VCaP (cell line): ENCODE results near the gene SPEN.

Experiments used
- H3K27ac ChIP-seq: fragments of 450-650 bp; 2 replicates; pipeline ENCODE4 v1.5.1; 2017
- CTCF ChIP-seq: fragments of 450-650 bp; conservative IDR thresholded peaks from 2 replicates; pipeline ENCODE4 v1.5.1; 2017; ENCODE audit warnings: mild to moderate bottlenecking, moderate library complexity

The SPEN gene

GRCh38 chr1:15856888-15857287 lies 9.4 kb downstream of the SPEN start:
- H3K27ac ChIP-seq: no peak overlapping the region
- no peak for TF ChIP-seq CTCF

- no peak overlapping the region for H3K27ac ChIP-seq
Observed at GRCh38 chr1:15858069-15858670, 10.7 kb downstream of the SPEN start.

GRCh38 chr1:15858672-15859372 lies 11.3 kb downstream of the SPEN start:
- no peak overlapping the region for H3K27ac ChIP-seq
- TF ChIP-seq CTCF: no peak

More at GRCh38 chr1:15858069-15858670, 10.7 kb downstream of the SPEN start:
- no peak for TF ChIP-seq CTCF

- H3K27ac ChIP-seq: no peak overlapping the region
- TF ChIP-seq CTCF: no peak
Observed at GRCh38 chr1:15863156-15863901, 15.8 kb downstream of the SPEN start.

GRCh38 chr1:15866721-15867201 lies 19.3 kb downstream of the SPEN start:
- no peak overlapping the region for H3K27ac ChIP-seq

GRCh38 chr1:15867288-15867687 lies 19.8 kb downstream of the SPEN start:
- no peak overlapping the region for H3K27ac ChIP-seq
- no peak for TF ChIP-seq CTCF

More at GRCh38 chr1:15866721-15867201, 19.3 kb downstream of the SPEN start:
- TF ChIP-seq CTCF: no peak

GRCh38 chr1:15869413-15869812 lies 21.9 kb downstream of the SPEN start:
- no peak for TF ChIP-seq CTCF
- no peak overlapping the region for H3K27ac ChIP-seq
